GM12864 (cell line): ENCODE measurements around the gene STPG4.

ENCODE experiments used
- DNase-seq: peaks from one replicate; pipeline ENCODE4 v3.0.0-alpha.2; 2011; ENCODE audit warnings: low read depth
- H3K4me3 ChIP-seq: 2 replicates; pipeline ENCODE4 v1.5.1; 2011; ENCODE audit warnings: mild to moderate bottlenecking, low read depth, low read length, control low read depth
- CTCF ChIP-seq: IDR thresholded peaks from 2 replicates; pipeline ENCODE4 v1.5.1; 2011; ENCODE audit warnings: low read depth, mild to moderate bottlenecking, moderate library complexity, low read length, control low read depth, inconsistent platforms; ENCODE audit errors: missing control alignments

The STPG4 gene

GRCh38 chr2:47162780-47163179 lies 7.7 kb upstream of the STPG4 start:
- no peak for DNase-seq
- TF ChIP-seq CTCF: no peak
- H3K4me3 ChIP-seq: no peak overlapping the region

GRCh38 chr2:47161475-47161874 lies 6.4 kb upstream of the STPG4 start:
- TF ChIP-seq CTCF: no peak
- DNase-seq: no peak
- no peak overlapping the region for H3K4me3 ChIP-seq

DNA sequence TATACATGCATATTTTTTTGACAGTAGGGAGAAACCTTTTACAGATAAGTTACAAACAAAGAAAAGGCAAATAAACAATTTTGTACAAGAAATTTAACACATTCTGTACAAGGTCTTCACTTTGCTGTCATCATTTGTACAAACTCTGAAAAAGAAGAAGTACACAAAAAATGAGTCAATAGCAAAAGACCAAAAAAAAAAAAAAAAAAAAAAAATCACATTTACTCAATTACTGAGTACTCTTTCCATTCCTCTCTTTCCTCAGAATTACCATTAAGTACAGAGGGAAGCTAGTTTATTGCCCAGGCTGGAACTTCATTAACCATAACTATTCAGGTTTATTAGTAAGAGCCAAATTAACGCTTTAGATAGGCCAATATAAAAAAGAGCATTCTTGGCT lies 5.6 kb upstream of the STPG4 start:
- TF ChIP-seq CTCF: no peak
- DNase-seq: no peak
- H3K4me3 ChIP-seq: no peak overlapping the region

GRCh38 chr2:47160211-47160610 lies 5.1 kb upstream of the STPG4 start:
- H3K4me3 ChIP-seq: no peak overlapping the region
- no peak for TF ChIP-seq CTCF
- no peak for DNase-seq

DNA sequence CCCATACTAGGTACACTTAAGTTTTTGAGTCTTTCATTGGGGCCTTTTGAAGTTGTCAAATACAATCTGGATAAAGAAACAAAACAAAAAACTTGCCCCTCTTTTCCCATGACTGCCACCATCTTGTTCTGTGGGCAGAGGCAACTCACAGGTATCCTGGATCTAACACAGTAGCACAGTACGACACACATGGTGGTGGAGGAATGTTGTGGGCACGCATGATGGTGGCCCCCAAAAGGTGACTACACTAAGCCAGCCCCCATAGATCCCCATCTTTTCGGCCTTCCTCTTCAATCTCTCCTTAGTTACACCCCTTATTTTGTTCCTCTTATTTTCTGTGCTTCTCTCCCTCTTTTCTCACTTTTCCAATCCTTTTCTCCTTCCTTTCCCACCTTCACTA lies 4.5 kb upstream of the STPG4 start:
- DNase-seq: no peak
- no peak for TF ChIP-seq CTCF
- H3K4me3 ChIP-seq: no peak overlapping the region

GRCh38 chr2:47158576-47158975 lies 3.5 kb upstream of the STPG4 start:
- no peak for TF ChIP-seq CTCF
- DNase-seq: no peak
- H3K4me3 ChIP-seq: no peak overlapping the region

- TF ChIP-seq CTCF: no peak
- H3K4me3 ChIP-seq: no peak overlapping the region
- DNase-seq: no peak
Observed at GRCh38 chr2:47152803-47153202, 2.3 kb downstream of the STPG4 start.
